Activated effector memory CD4-positive, alpha-beta T cell treated with anti-CD3 and anti-CD28 coated beads, Interleukin-2, amount 50 U/mL, for 16 hours (primary cell): Measurements from ENCODE around the gene TAC4.

ENCODE experiments used
- DNase-seq: peaks from one replicate; pipeline ENCODE4 v3.0.0-alpha.2; 2020

The TAC4 gene

DNA sequence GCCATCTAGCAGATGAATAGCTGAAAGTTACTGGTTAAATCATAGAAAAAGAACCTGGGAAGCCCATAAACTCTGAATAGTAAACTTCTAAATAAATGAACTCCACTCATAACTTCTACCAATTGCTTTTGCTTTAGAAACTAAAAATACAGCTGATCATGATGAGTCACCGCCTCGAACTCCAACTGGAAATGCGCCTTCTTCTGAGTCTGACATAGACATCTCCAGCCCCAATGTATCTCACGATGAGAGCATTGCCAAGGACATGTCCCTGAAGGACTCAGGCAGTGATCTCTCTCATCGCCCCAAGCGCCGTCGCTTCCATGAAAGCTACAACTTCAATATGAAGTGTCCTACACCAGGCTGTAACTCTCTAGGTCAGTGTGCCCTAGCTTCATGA lies 49.7 kb downstream of the TAC4 start:
- no peak for DNase-seq

GRCh38 chr17:49795372-49795771 lies 52.5 kb downstream of the TAC4 start:
- DNase-seq: no peak

- DNase-seq: no peak
Observed at GRCh38 chr17:49793309-49793708, 54.6 kb downstream of the TAC4 start.

GRCh38 chr17:49789243-49789578 lies 58.7 kb downstream of the TAC4 start:
- no peak for DNase-seq

- peak; percentile 100 for DNase-seq
Observed at GRCh38 chr17:49788478-49789242, 59.2 kb downstream of the TAC4 start, which contains the start of gene KAT7. Gene KAT7 (plus strand): TSS chr17:49788681. CDS start chr17:49788835, 154 bp downstream.
